A549 (cell line): ENCODE measurements around the gene HMGCLL1. TPM values are rescaled to one million over a fixed set of nuclear protein-coding genes. Genes with fewer than 3 reads are reported as not detected.

Experiments
- ATAC-seq, 2 experiments: fragments of 200-7000 bp in 1 of 2; fragments of >200 bp in 1 of 2; cut with Nextera tagmentation in 1 of 2; cut with Tn5 transposase in 1 of 2; 3 replicates each; pipeline versions ENCODE4 v1.8.0 to v1.9.1; 2018 to 2020; ENCODE audit warnings: mild to moderate bottlenecking in 1 of 2, moderate library complexity in 1 of 2
- CTCF ChIA-PET: fragments of 300-600 bp; sonication (Branson Sonifier 250); formaldehyde crosslinking; extraction: SDS; loops from one replicate; lab custom pipeline; 2021; ENCODE audit warnings: antibody characterized with exemption, inconsistent platforms; lab: Yijun Ruan, JAX
- POLR2A ChIA-PET: fragments of 350-600 bp; formaldehyde crosslinking; extraction: SDS; loops from one replicate; lab custom pipeline; 2021; ENCODE audit warnings: antibody characterized with exemption, inconsistent platforms; lab: Yijun Ruan, JAX
- DNase-seq, 2 experiments: peaks; one replicate each; pipeline versions ENCODE4 v3.0.0 to v3.0.0-alpha.2; 2011 to 2016; ENCODE audit warnings: low read depth in 1 of 2, low spot score in 1 of 2
- FAIRE-seq: peaks from 2 replicates; lab custom pipeline; 2011; peaks lifted over from hg19 to GRCh38; lab: Jason Lieb, UNC
- H3K27ac ChIP-seq, 2 experiments: fragments of >200 bp; sonication (Bioruptor Twin); formaldehyde crosslinking; 3 replicates each; pipeline ENCODE4 v1.5.1; 2016 to 2017
- H3K4me1 ChIP-seq: fragments of >200 bp; sonication (Bioruptor Twin); formaldehyde crosslinking; 3 replicates; pipeline ENCODE4 v1.6.1; 2016
- H3K4me2 ChIP-seq: fragments of >200 bp; sonication (Bioruptor Twin); formaldehyde crosslinking; 3 replicates; pipeline ENCODE4 v1.6.1; 2016
- H3K4me3 ChIP-seq: fragments of >200 bp; sonication (Bioruptor Twin); formaldehyde crosslinking; 3 replicates; pipeline ENCODE4 v1.5.1; 2016
- H3K9me3 ChIP-seq: fragments of >200 bp; sonication (Bioruptor Twin); formaldehyde crosslinking; 3 replicates; pipeline ENCODE4 v1.6.1; 2016
- ATOH8 ChIP-seq: fragments of 250-450 bp; sonication (Bioruptor Pico); IDR thresholded peaks from 2 replicates; pipeline ENCODE4 v1.5.0; 2020; ENCODE audit warnings: low read depth, mild to moderate bottlenecking, moderate library complexity
- BCL3 ChIP-seq: fragments of >200 bp; sonication (Bioruptor Twin); formaldehyde crosslinking; IDR thresholded peaks from 3 replicates; pipeline ENCODE4 v1.6.1; 2016
- CBX2 ChIP-seq: fragments of 200-600 bp; sonication (generic); IDR thresholded peaks from 2 replicates; pipeline ENCODE4 v1.6.1; 2016; ENCODE audit warnings: low read depth, mild to moderate bottlenecking, borderline replicate concordance
- CBX8 ChIP-seq: fragments of 200-600 bp; sonication (generic); IDR thresholded peaks from 2 replicates; pipeline ENCODE4 v1.6.1; 2016
- CEBPB ChIP-seq, 2 experiments: fragments of >200 bp in 1 of 2; sonication (Bioruptor Twin) in 1 of 2; formaldehyde crosslinking in 1 of 2; IDR thresholded peaks; 2 replicates each; pipeline ENCODE4 v1.6.1; 2012 to 2016
- CHD2 ChIP-seq: fragments of 150-350 bp; IDR thresholded peaks from 2 replicates; pipeline ENCODE4 v1.6.1; 2014; ENCODE audit warnings: low read length; ENCODE audit not compliant: partially characterized antibody
- CHD4 ChIP-seq: fragments of 200-600 bp; sonication (generic); IDR thresholded peaks from 2 replicates; pipeline ENCODE4 v1.6.1; 2016; ENCODE audit warnings: antibody characterized with exemption, mild to moderate bottlenecking, borderline replicate concordance
- EP300 ChIP-seq, 2 experiments: fragments of >200 bp; sonication (Bioruptor Twin); formaldehyde crosslinking; IDR thresholded peaks; 2 replicates in 1 of 2; 3 replicates in 1 of 2; pipeline ENCODE4 v1.6.1; 2016 to 2017
- ESRRA ChIP-seq: fragments of 150-350 bp; IDR thresholded peaks from 2 replicates; pipeline ENCODE4 v1.6.1; 2014; ENCODE audit warnings: mild to moderate bottlenecking, low read length, borderline replicate concordance
- FOSB ChIP-seq: fragments of 250-450 bp; sonication (Bioruptor Pico); IDR thresholded peaks from 2 replicates; pipeline ENCODE4 v1.5.0; 2020; ENCODE audit warnings: mild to moderate bottlenecking, moderate library complexity
- FOSL2 ChIP-seq, 2 experiments: fragments of 450-650 bp in 1 of 2; fragments of >200 bp in 1 of 2; sonication (Bioruptor Twin) in 1 of 2; formaldehyde crosslinking; IDR thresholded peaks; 2 replicates each; pipeline versions ENCODE4 v1.5.0 to v1.6.1; 2016 to 2020; ENCODE audit warnings: mild to moderate bottlenecking in 1 of 2, moderate library complexity in 1 of 2
- FOXS1 ChIP-seq: fragments of 250-450 bp; sonication (Bioruptor Pico); IDR thresholded peaks from 2 replicates; pipeline ENCODE4 v1.5.0; 2020; ENCODE audit warnings: mild to moderate bottlenecking, moderate library complexity
- GATA3 ChIP-seq: IDR thresholded peaks from 2 replicates; pipeline ENCODE4 v1.6.1; 2012; ENCODE audit warnings: borderline replicate concordance
- HDAC2 ChIP-seq: fragments of 200-600 bp; sonication (generic); IDR thresholded peaks from 2 replicates; pipeline ENCODE4 v1.6.1; 2016
- HEYL ChIP-seq: fragments of 250-450 bp; sonication (Bioruptor Pico); IDR thresholded peaks from 2 replicates; pipeline ENCODE4 v1.8.0; 2021; ENCODE audit warnings: mild to moderate bottlenecking, moderate library complexity
- HOXB13 ChIP-seq: fragments of 250-450 bp; sonication (Bioruptor Pico); IDR thresholded peaks from 2 replicates; pipeline ENCODE4 v1.5.0; 2020; ENCODE audit warnings: low read depth, mild to moderate bottlenecking, moderate library complexity
- HOXB5 ChIP-seq: fragments of 250-450 bp; sonication (Bioruptor Pico); IDR thresholded peaks from 2 replicates; pipeline ENCODE4 v1.5.0; 2020; ENCODE audit warnings: mild to moderate bottlenecking, moderate library complexity
- NFE2L2 ChIP-seq: fragments of 150-350 bp; conservative IDR thresholded peaks from 2 replicates; pipeline ENCODE4 v1.6.1; 2014; ENCODE audit warnings: low read length
- NPAS2 ChIP-seq: fragments of 250-450 bp; sonication (Bioruptor Pico); IDR thresholded peaks from 2 replicates; pipeline ENCODE4 v1.8.0; 2022; ENCODE audit warnings: mild to moderate bottlenecking, moderate library complexity, borderline replicate concordance
- PHF8 ChIP-seq: fragments of 200-600 bp; sonication (generic); IDR thresholded peaks from 2 replicates; pipeline ENCODE4 v1.6.1; 2016; ENCODE audit warnings: low read depth, mild to moderate bottlenecking, antibody characterized with exemption, moderate library complexity, borderline replicate concordance
- RARB ChIP-seq: fragments of 250-450 bp; sonication (Bioruptor Pico); IDR thresholded peaks from 2 replicates; pipeline ENCODE4 v1.8.0; 2021; ENCODE audit warnings: mild to moderate bottlenecking, moderate library complexity
- SMC3 ChIP-seq: fragments of >200 bp; sonication (Bioruptor Twin); formaldehyde crosslinking; IDR thresholded peaks from 3 replicates; pipeline ENCODE4 v1.6.1; 2018; ENCODE audit warnings: inconsistent platforms
- TFCP2L1 ChIP-seq: fragments of 250-450 bp; sonication (Bioruptor Pico); IDR thresholded peaks from 2 replicates; pipeline ENCODE4 v1.5.0; 2021; ENCODE audit warnings: mild to moderate bottlenecking
- TP53 ChIP-seq: fragments of 250-450 bp; sonication (Bioruptor Pico); IDR thresholded peaks from 2 replicates; pipeline ENCODE4 v1.5.0; 2021; ENCODE audit warnings: mild to moderate bottlenecking, moderate library complexity
- USF2 ChIP-seq: fragments of 450-650 bp; IDR thresholded peaks from 2 replicates; pipeline ENCODE4 v1.6.1; 2014; ENCODE audit warnings: antibody characterized with exemption
- ZC3H11A ChIP-seq: fragments of 450-650 bp; IDR thresholded peaks from 2 replicates; pipeline ENCODE4 v1.6.1; 2014; ENCODE audit warnings: antibody characterized with exemption, mild to moderate bottlenecking
- ZSCAN20 ChIP-seq: fragments of 250-450 bp; sonication (Bioruptor Pico); IDR thresholded peaks from 2 replicates; pipeline ENCODE4 v1.8.0; 2022; ENCODE audit warnings: mild to moderate bottlenecking, moderate library complexity
- WGBS: methylation state at CpG from one replicate; pipeline ENCODE4 v1.1.6; 2017; ENCODE audit errors: missing lambda C conversion rate; 5-methylcytosine and 5-hydroxymethylcytosine counted together
- polyA plus RNA-seq, 4 experiments: library from polyadenylated mRNA; depleted of rRNA in 3 of 4; stranded (reverse); fragments of >200 nt; fragmentation: RNase III in 1 of 4; extraction: RNeasy Plus Mini Kit Qiagen cat#74134 plus additional on column Dnase treatment in 1 of 4; gene quantifications; 2 replicates in 3 of 4; 3 replicates in 1 of 4; pipeline ENCODE4 v1.2.3, GENCODE V29; 2011 to 2017

The HMGCLL1 gene
- polyA plus RNA-seq, 2 of the 4 experiments (the other 2 are of a cell fraction), result 0.28 to 0.78 TPM

GRCh38 chr6:55443238-55444134, 135.5 kb downstream of the HMGCLL1 start:
- WGBS, result 66% methylated on average over 7 of the region's 7 CpGs
- Histone ChIP-seq H3K4me1 (0 out of 3 replicates have a peak, but pooled peaks cover 3% of the 10 kb centered on the region), H3K9me3 (no peaks in the 10 kb centered on the region), H3K27ac (no peak overlapping the region), H3K4me3 (no peak overlapping the region), H3K4me2 (no peak overlapping the region)
- no peak for DNase-seq
- POLR2A ChIA-PET, result no interaction called here
- ATAC-seq, result no peak
- FAIRE-seq, result no peak
- TF ChIP-seq NPAS2 (CRISPR knock-in tag), result no peak
- no peak for TF ChIP-seq HDAC2
- TF ChIP-seq FOXS1, result no peak
- TF ChIP-seq HOXB5 (CRISPR knock-in tag), result no peak
- no peak for TF ChIP-seq NFE2L2
- no peak for TF ChIP-seq ATOH8
- TF ChIP-seq FOSL2 (IDR thresholded peaks at IDR 0.05), result no peak
- no peak for TF ChIP-seq FOSL2 (CRISPR knock-in tag; IDR thresholded peaks at IDR 0.05)
- TF ChIP-seq CBX8, result no peak
- no peak for TF ChIP-seq ZC3H11A
- TF ChIP-seq USF2, result no peak
- no peak for TF ChIP-seq TP53
- TF ChIP-seq CHD4, result no peak
- no peak for TF ChIP-seq PHF8
- no peak for TF ChIP-seq CEBPB (IDR thresholded peaks at IDR 0.05)
- TF ChIP-seq CBX2, result no peak
- no peak for TF ChIP-seq HOXB13 (CRISPR knock-in tag)
- no peak for TF ChIP-seq TFCP2L1
- TF ChIP-seq EP300 (IDR thresholded peaks at IDR 0.05), result no peak
- no peak for TF ChIP-seq GATA3
- no peak for TF ChIP-seq HEYL (CRISPR knock-in tag)
- CTCF ChIA-PET, result interaction anchor here (0.7 to 2.9 kb wide), 4 partner anchors 11 to 526 kb away, joined by 3 to 12 read pairs (median 6); no protein-coding TSS in a partner anchor

DNA sequence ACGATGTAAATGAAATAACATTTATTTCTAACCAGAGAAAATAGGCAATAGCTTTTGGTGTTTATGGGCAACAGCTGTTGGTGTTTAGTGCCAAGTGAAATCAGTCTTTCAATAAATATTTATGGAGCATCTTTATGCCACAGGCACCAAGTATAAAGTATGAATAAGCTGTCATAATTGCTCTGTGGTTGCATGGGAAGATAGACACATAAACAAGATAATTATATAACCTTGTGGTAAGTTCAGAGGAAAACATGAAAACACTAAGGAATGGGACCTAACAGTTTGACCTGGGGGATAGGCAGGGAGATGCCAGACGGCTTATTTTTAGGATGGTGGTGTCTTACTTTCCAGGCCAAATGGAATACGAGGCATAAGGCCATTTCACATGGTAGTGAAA, 140.8 kb downstream of the HMGCLL1 start:
- no peaks in the 10 kb centered on the region for H3K4me1 ChIP-seq
- no peak for FAIRE-seq
- H3K4me2 ChIP-seq, result no peak overlapping the region
- no peak overlapping the region for H3K27ac ChIP-seq
- WGBS, result 39% methylated on average over 3 of the region's 3 CpGs
- ATAC-seq, result no peak
- no peak for DNase-seq
- H3K9me3 ChIP-seq, result no peaks in the 10 kb centered on the region
- no peak overlapping the region for H3K4me3 ChIP-seq
- CTCF ChIA-PET, result no interaction called here
- POLR2A ChIA-PET, result no interaction called here
- TF ChIP-seq BCL3 (no peak), CEBPB (IDR thresholded peaks at IDR 0.05) (no peak), ESRRA (no peak), RARB (CRISPR knock-in tag) (no peak), ZSCAN20 (CRISPR knock-in tag) (no peak), FOSB (no peak), SMC3 (no peak), CHD2 (no peak)
